ENCODE data around the gene OXLD1. TPM values are rescaled to one million over a fixed set of nuclear protein-coding genes. Genes with fewer than 3 reads are reported as not detected.
A peak's percentile ranks its signal among the peaks of the same experiment; 100 is the strongest.

The OXLD1 gene
- polyA plus RNA-seq (2013, experiment 1 of 2; ENCODE audit: insufficient read length): 16.1 TPM
- 15.8 TPM for polyA plus RNA-seq (2013, experiment 2 of 2; ENCODE audit: insufficient read length)

GRCh38 chr17:81666342-81667191 lies at the start of gene OXLD1, which contains the start of gene CCDC137:
TSS of gene OXLD1 (minus strand) at chr17:81666605. CDS start at chr17:81666577, 28 bp downstream.
TSS of gene CCDC137 (plus strand) at chr17:81666737. CDS start at chr17:81666767, 30 bp downstream.
- DNase-seq: peak; percentile 97

- no peak for DNase-seq
These were observed 48.9 kb upstream of the OXLD1 start for GRCh38 chr17:81715107-81715871.

DNA sequence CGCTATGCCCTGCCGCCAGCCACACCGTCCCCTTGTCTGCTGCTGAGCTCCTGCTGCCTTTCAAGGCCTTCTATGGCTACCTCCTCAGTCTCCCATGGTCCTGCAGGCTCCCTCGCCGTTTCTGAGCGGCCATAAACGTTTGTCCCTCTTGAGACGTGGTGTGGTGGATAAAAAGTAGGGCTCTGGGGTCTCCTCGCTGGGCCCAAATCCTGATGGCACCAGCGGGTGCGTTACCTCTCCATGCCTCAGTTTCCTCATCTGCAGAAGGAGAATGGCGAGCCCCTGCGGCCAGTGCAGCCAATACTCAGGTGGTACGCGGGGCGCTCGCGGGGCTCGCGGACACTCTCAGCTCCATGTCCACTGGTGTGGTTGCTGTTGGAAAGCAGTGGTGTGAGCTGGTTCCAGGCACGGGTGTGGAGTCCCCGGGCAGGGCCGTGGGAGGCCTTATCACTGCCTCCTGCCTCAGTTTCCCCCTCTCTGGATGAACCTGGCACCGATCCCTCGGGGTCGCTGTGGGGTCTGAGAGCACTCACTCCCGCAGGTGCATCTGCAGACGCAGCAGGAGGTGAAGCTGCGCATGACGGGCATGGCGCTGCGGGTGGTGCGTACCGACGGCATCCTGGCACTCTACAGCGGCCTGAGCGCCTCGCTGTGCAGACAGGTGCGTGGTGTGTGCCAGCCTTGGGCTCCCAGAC lies 48.2 kb upstream of the OXLD1 start:
- DNase-seq: no peak

DNA sequence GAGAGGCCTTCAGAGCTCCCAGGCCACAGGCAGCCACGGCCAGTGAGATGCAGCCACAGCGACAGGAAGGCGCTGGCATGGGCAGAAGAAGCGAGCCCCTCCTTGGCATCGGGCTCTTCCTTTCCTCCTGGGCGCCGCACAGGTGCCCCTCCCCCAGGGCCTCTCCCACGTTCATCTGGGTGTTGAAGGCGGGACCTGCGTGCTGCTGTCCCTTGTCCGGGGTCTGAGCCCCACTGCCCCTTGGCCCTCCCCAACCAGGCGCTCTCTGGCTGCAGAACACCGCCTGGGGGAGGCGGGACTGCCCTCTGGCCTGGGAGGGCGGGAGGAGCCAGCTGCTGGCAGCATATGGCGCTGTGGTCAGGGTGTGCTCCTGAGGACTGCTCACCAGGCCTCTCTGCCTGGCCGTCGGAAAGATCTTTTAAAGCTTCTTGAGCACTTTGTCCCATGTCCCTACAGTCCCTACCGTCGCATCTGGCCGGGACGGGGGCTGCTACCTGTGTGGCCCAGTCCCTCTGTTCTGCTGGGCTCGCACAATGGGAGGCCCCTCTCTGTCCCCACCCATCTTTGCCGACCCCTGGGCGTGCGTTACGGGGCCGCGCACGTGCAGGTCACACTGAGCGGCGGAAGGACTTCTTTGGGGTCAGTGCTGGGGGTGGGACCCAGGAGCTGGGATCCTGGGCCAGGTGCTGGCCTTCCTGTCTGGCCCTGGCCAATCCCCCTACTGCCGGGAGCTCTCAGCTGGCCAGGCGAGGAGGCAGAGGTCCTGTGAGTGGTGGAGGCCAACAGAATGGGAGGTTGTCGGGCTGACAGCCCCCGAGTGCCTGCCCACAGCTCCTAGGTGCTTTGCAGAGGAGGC lies 47.4 kb upstream of the OXLD1 start:
- no peak for DNase-seq

- no peak for DNase-seq
These were observed 46.7 kb upstream of the OXLD1 start for GRCh38 chr17:81713004-81713555.

GRCh38 chr17:81712468-81713003 lies 46.1 kb upstream of the OXLD1 start:
- no peak for DNase-seq

DNA sequence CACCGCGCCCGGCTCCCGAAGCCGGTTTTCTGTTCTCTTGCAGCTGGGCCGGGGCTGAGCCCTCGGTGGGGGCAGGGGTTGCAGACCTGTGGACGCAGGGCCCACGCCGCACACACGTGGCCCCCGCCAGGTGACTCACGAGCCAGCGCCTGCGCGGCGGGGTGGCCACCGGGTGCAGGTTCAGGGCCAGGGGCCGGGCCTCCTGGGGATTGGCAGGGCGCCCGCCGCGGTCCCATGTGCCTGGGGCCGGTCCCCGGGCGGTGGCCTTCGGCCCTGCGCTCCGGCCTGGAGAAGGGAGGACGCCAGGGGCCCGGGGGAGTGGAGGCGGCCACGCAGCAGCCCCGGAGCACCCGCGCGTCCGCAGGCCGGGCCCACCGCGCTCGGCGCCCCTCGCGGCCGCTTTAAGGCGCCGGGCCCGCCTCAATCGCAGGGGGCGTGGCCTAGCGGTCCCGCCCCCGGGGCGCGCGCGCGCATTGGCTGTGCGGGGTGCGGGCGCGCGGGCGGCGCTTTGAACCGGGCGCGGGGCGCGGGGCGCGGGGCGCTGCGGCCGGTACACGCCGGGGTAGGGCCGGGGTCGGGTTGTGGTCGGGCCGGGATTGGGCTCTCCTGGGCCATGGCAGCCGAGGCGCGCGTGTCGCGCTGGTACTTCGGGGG lies 45.5 kb upstream of the OXLD1 start, which contains the start of gene SLC25A10:
Gene SLC25A10 (plus strand): TSS at position 471 of the 654 bp plus-strand sequence. CDS start 143 bp downstream, at position 614.
- DNase-seq: peak; percentile 76

DNA sequence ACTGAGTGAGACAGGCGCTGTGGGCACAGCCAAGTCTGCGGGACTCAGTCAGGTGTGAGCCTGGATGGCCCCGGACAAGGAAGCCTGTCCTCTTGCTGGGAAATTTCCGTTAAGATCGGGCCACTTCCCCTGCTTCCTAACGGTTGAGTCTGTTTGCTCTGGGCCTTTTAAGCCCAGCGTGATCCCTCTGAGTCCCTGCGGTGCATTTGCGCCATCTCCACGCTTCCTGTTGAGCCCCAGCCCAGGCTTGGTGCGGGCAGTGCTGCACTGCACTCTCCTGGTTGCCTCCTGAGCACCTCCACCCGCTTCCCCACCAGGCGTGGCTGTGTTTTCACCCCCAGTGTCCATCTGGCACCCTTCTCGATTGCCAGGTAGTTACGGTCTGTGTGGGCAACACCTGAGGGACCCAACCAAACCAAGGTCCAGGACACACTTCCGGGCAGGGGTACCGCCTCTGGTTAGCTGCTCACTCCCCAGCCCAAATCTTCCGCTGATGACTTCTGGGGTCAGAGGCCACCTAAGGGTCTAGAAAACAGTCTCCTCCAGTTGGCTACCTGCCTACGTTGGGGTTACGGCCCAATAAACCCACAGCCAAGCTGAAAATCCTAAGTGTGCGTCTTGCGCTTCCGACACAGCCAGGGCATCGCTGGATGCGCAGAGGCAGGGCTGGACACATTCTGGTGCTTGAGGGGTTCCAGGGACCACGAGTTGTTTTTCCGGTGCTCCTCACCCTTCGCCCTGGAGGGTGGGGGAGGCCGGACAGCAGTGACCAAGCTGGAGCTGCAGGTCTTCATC lies 44.3 kb upstream of the OXLD1 start:
- no peak for DNase-seq

DNA sequence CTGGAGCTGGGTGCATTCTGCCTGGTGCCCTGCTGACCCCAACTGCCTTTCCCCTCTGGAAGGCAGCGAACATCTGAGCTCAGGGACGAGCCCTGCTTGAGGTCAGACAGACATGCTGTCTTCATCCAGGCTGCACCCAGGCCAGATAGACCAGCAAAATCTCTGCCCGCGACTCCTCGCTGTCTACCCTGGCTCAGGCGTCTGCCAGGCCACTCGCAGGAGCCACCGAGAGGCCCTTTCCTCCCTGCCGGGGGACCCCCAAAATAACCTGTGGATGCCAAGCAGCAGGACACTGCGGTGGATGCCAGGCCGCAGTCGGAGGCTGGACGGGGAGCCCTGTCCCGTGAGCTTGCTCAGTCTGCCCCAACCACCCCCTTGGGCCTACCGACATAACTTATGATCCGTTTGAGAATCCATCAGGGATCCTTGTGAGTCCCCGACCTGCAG lies 42.4 kb upstream of the OXLD1 start:
- no peak for DNase-seq

DNA sequence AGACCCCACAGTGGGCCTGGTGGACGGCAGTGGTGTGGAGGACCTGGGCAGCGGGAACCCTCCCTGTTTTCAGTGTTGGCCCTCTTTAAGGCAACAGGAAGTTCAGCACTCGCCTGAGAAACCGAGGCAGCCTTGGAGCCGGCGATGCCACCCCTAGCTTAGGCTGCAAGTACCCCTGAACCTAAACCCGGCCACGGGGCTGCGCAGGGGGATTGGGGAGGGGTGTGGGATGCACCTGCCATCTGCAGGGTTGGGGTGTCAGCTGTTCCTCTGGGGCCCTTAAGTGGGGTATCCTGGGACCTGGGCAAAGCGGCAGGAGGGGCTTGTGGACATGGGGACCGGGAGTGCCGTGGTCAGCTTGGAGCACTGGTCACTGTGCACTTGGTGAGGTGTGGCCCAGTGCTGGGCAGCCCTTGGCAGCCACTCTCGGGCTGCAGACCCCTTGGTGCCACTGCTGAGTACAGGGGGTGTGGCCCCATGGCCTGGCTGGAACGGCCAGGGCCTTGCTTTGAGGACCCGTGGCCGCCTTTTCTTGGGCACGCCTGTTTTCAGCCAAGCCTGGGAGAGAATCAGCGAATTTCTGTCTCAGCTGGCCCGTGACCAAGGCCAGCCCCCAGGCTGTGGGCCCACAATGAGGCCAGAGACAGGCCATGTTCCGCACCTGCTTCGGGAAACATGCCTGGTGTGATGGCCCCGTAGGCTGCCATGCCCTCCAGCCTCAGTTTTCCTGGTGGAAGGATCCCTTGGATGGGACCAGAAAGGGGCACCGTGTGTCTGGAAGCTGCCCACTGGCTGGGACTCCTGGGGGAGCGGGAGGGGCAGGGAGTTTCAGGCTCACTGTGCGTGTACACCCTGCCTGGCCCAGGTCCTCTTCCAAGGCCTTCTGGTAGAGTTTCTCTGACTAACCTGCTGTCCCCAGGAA lies 41.6 kb upstream of the OXLD1 start:
- DNase-seq: no peak

DNA sequence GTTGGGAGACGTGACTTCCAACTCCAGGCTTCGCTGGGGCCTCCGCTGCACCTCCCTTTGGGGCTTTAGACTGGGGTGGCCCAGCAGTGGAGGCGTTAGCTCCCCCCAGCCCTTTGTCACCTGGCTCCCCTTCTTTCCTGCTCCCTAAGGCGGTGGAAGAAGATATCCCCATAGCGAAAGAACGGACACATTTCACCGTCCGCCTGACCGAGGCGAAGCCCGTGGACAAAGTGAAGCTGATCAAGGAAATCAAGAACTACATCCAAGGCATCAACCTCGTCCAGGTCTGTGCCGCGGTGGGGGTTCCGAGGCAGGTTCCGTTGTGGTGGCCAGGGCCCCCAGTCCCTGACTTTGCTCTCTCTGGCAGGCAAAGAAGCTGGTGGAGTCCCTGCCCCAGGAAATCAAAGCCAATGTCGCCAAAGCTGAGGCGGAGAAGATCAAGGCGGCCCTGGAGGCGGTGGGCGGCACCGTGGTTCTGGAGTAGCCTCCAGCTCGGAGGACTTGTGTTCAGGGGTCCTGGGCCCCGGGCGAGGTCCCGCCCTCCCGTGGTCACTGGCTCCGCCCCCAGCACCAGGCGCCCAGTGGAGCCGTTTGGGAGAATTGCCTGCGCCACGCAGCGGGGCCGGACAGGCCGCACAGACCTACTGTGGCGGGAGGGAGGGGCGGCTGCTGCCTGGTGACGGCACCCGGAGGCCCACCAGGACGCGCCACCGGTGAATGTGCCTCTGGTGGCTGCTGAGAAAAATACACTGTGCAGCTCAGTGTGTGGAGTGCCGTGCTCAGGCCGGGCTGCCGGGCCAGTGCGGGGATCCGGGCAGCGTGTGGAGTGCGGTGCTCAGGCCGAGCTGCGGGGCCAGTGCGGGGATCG lies 40.6 kb upstream of the OXLD1 start:
- DNase-seq: no peak

- DNase-seq: no peak
These were observed 39.8 kb upstream of the OXLD1 start for GRCh38 chr17:81706232-81706611.

GRCh38 chr17:81705518-81706231 lies 39.3 kb upstream of the OXLD1 start:
- DNase-seq: no peak

- DNase-seq: no peak
These were observed 37.6 kb upstream of the OXLD1 start for GRCh38 chr17:81703747-81704654.

DNA sequence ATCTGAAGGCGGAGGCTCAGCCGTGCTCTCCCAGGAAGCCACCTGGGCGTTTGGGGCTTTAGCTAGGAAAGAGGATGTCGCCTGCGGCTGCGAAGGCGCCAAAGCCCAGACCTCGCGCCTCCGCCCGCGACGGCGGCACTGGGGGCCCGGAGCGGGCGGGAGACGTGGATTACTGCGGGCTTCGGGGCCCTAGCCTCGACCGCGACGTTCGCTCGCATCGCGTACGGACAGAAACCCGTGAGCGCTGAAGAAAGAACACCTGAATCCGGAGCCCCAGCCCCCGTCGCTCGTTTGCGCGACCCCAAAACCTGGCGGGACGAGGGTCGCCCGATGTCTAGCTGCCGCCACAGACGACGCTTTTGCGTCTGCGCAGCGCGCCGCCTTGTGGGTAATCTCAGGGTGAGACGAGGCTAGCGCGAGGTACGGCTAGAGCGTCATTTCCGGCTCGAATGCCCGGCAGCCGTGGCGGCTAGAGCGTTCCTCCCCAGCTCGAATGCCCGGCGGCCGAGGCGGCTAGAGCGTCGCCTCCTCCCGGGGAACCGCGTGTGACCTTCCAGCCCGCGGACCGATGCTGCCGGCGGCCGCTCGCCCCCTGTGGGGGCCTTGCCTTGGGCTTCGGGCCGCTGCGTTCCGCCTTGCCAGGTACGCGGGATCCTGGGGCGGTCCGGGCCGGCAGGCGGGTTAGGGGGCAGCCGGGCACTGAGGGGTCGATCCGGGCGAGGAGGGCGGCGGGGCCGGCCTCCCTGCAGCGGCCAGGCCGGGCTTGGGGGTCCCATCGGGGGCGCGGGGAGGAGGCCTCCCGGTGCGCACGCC lies 36.7 kb upstream of the OXLD1 start, which contains the start of gene MRPL12:
Gene MRPL12 (plus strand): TSS at position 434 of the 813 bp plus-strand sequence. CDS start 135 bp downstream, at position 569.
- peak; percentile 91 for DNase-seq

Data from fibroblast of skin of scalp (primary cell).